Measurements from ENCODE around the gene RASSF1. TPM values are rescaled to one million over a fixed set of nuclear protein-coding genes. Genes with fewer than 3 reads are reported as not detected.

The RASSF1 gene
- polyA plus RNA-seq, 1 donor from 2014 or later: 51.4 TPM

DNA sequence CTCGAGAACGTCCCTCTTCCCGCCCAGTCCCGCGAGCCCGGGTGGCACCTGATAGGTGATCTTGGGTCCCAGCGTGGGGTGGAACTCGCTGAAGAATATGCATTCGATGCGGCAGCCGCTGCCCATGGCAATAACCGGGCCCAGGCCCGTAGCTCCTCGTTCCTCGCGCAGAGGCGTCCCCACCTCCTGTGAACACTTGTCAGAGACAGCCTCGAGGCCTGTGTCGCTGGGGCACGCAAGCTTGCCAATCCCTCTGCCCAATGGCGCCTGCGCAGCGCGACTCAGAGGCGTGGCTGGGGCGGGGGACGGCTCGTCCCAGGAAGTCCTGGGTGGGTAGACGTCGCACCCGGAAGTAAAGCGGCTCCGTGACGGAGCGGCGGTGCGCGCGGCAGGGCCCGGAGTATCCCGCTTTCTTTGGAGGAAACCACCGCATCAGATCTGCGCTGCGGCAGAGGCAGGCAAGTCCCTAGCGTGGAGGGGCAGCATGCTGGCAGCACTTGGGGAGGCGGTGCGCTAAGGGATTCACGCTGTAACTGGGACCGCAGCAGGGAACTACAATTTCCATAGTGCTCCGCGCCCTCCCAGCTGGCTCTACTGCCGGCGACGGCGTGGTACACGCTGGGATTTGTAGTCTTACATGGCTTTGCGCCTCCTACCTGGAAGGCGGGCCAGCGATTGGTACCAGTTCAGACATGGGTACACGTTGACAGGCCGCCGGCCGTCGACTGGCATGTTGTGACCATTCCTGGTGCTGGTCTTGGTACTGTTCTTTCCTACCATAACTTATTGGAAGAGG is 10.1 kb upstream of the RASSF1 start, which contains the start of the genes CYB561D2 and NPRL2:
Gene CYB561D2, plus strand, starts transcription at position 336 of the 796 bp plus-strand sequence. CDS start 572 bp downstream, outside the sequence.
Gene NPRL2, minus strand, starts transcription at position 249 of the 796 bp plus-strand sequence. Its CDS starts 123 bp downstream, at position 126.
- peak within 1 kb of the TSS; percentile 57 for H2AFZ ChIP-seq (ENCODE audit: low read depth, low read length)
- H3K9ac ChIP-seq (ENCODE audit: low read length): peak within 1 kb of the TSS; percentile 76
- no peaks in the 10 kb centered on the region for H3K9me3 ChIP-seq (ENCODE audit: low read length)
- peaks cover under 1% of the 10 kb centered on the region for H4K20me1 ChIP-seq (ENCODE audit: insufficient read depth)
- peak within 1 kb of the TSS; percentile 94 for H3K4me2 ChIP-seq (ENCODE audit: low read length)
- H3K36me3 ChIP-seq (ENCODE audit: insufficient read depth, low read length): no peaks in the 10 kb centered on the region
- peak within 1 kb of the TSS; percentile 86 for H3K27ac ChIP-seq (ENCODE audit: low read length)
- peak within 1 kb of the TSS; percentile 77 for H3K4me3 ChIP-seq (ENCODE audit: low read length)
- peaks cover 11% of the 10 kb centered on the region for H3K79me2 ChIP-seq (replicated peaks; ENCODE audit: insufficient read depth, low read length)
- peaks cover under 1% of the 10 kb centered on the region for H3K27me3 ChIP-seq (ENCODE audit: insufficient read depth, low read depth, low read length)
- no peaks in the 10 kb centered on the region for H3F3A ChIP-seq (ENCODE audit: insufficient read depth, low read length, poor library complexity, severe bottlenecking)
- TF ChIP-seq EZH2 (IDR thresholded peaks at IDR 0.05; ENCODE audit: borderline replicate concordance, insufficient read depth, low read length, poor library complexity, severe bottlenecking) (no peak), EP300 (conservative IDR thresholded peaks at IDR 0.05; ENCODE audit: poor library complexity, severe bottlenecking) (no peak), TAF1 (IDR thresholded peaks at IDR 0.05; ENCODE audit: low read depth) (peak; percentile 28), MXI1 (conservative IDR thresholded peaks at IDR 0.05; ENCODE audit: poor library complexity, severe bottlenecking) (peak; percentile 95), POLR2AphosphoS5 (IDR thresholded peaks at IDR 0.05) (peak; percentile 96), SMC3 (conservative IDR thresholded peaks at IDR 0.05; ENCODE audit: poor library complexity) (peak; percentile 47), CTCF (IDR thresholded peaks at IDR 0.05; ENCODE audit: poor library complexity, severe bottlenecking) (peak; percentile 30), RAD21 (conservative IDR thresholded peaks at IDR 0.05) (peak; percentile 16)
- TF ChIP-seq, protein P1, sequence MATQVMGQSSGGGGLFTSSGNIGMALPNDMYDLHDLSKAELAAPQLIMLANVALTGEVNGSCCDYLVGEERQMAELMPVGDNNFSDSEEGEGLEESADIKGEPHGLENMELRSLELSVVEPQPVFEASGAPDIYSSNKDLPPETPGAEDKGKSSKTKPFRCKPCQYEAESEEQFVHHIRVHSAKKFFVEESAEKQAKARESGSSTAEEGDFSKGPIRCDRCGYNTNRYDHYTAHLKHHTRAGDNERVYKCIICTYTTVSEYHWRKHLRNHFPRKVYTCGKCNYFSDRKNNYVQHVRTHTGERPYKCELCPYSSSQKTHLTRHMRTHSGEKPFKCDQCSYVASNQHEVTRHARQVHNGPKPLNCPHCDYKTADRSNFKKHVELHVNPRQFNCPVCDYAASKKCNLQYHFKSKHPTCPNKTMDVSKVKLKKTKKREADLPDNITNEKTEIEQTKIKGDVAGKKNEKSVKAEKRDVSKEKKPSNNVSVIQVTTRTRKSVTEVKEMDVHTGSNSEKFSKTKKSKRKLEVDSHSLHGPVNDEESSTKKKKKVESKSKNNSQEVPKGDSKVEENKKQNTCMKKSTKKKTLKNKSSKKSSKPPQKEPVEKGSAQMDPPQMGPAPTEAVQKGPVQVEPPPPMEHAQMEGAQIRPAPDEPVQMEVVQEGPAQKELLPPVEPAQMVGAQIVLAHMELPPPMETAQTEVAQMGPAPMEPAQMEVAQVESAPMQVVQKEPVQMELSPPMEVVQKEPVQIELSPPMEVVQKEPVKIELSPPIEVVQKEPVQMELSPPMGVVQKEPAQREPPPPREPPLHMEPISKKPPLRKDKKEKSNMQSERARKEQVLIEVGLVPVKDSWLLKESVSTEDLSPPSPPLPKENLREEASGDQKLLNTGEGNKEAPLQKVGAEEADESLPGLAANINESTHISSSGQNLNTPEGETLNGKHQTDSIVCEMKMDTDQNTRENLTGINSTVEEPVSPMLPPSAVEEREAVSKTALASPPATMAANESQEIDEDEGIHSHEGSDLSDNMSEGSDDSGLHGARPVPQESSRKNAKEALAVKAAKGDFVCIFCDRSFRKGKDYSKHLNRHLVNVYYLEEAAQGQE (IDR thresholded peaks at IDR 0.05; ENCODE audit: borderline replicate concordance): peak; percentile 76
- H3K9me2 ChIP-seq (ENCODE audit: insufficient read depth, low read length): no peaks in the 10 kb centered on the region

- Histone ChIP-seq H3K27ac (ENCODE audit: low read length) (peak overlapping the region; percentile 86), H3K36me3 (ENCODE audit: insufficient read depth, low read length) (no peaks in the 10 kb centered on the region), H3K27me3 (ENCODE audit: insufficient read depth, low read depth, low read length) (peaks cover 6% of the 10 kb centered on the region)
Observed at GRCh38 chr3:50350213-50350526, 9.5 kb upstream of the RASSF1 start.

More at GRCh38 chr3:50350213-50350526, 9.5 kb upstream of the RASSF1 start:
- no peaks in the 10 kb centered on the region for H4K20me1 ChIP-seq (ENCODE audit: insufficient read depth)
- H2AFZ ChIP-seq (ENCODE audit: low read depth, low read length): peak overlapping the region; percentile 57
- no peaks in the 10 kb centered on the region for H3F3A ChIP-seq (ENCODE audit: insufficient read depth, low read length, poor library complexity, severe bottlenecking)
- H3K9me3 ChIP-seq (ENCODE audit: low read length): no peaks in the 10 kb centered on the region
- peak overlapping the region; percentile 77 for H3K4me3 ChIP-seq (ENCODE audit: low read length)
- TF ChIP-seq POLR2AphosphoS5 (IDR thresholded peaks at IDR 0.05) (no peak), TAF1 (IDR thresholded peaks at IDR 0.05; ENCODE audit: low read depth) (no peak), EP300 (conservative IDR thresholded peaks at IDR 0.05; ENCODE audit: poor library complexity, severe bottlenecking) (no peak), RAD21 (conservative IDR thresholded peaks at IDR 0.05) (no peak), MXI1 (conservative IDR thresholded peaks at IDR 0.05; ENCODE audit: poor library complexity, severe bottlenecking) (no peak), CTCF (IDR thresholded peaks at IDR 0.05; ENCODE audit: poor library complexity, severe bottlenecking) (no peak), EZH2 (IDR thresholded peaks at IDR 0.05; ENCODE audit: borderline replicate concordance, insufficient read depth, low read length, poor library complexity, severe bottlenecking) (no peak)
- TF ChIP-seq, protein P1 (IDR thresholded peaks at IDR 0.05; ENCODE audit: borderline replicate concordance): no peak
- peak overlapping the region; percentile 94 for H3K4me2 ChIP-seq (ENCODE audit: low read length)
- peaks cover 7% of the 10 kb centered on the region for H3K79me2 ChIP-seq (replicated peaks; ENCODE audit: insufficient read depth, low read length)
- H3K9ac ChIP-seq (ENCODE audit: low read length): peak overlapping the region; percentile 76
- no peaks in the 10 kb centered on the region for H3K9me2 ChIP-seq (ENCODE audit: insufficient read depth, low read length)
